ENCODE measurements around the gene PAAF1. TPM values are rescaled to one million over a fixed set of nuclear protein-coding genes. Genes with fewer than 3 reads are reported as not detected.

The PAAF1 gene
- total RNA-seq, 1 experiment from 2014 or later, result 13.3 TPM

GRCh38 chr11:73921180-73921579 is 44.4 kb downstream of the PAAF1 start:
- Histone ChIP-seq H3K27me3 (ENCODE audit: low read length) (no peaks in the 10 kb centered on the region), H3K27ac (ENCODE audit: low read length) (no peak overlapping the region), H3K9me2 (replicated peaks; ENCODE audit: low read length) (no peaks in the 10 kb centered on the region), H3K4me3 (ENCODE audit: low read length) (no peak overlapping the region), H3K79me2 (ENCODE audit: low read length) (no peaks in the 10 kb centered on the region), H3K4me1 (ENCODE audit: insufficient read depth, low read length) (peaks cover 3% of the 10 kb centered on the region; the same call in 1 of the 2 replicates), H3F3A (ENCODE audit: low read length, unreplicated experiment) (peaks cover 3% of the 10 kb centered on the region), H3K9me3 (ENCODE audit: low read length) (no peaks in the 10 kb centered on the region), H3K36me3 (ENCODE audit: low read depth, low read length) (peaks cover 10% of the 10 kb centered on the region; the same call in 1 of the 2 replicates), H3K4me2 (ENCODE audit: low read length) (no peak overlapping the region), H3K9ac (ENCODE audit: low read length) (no peak overlapping the region), H2AFZ (ENCODE audit: low read length) (no peak overlapping the region), H4K20me1 (ENCODE audit: low read length) (no peaks in the 10 kb centered on the region)
- POLR2A ChIA-PET (ENCODE audit: unreplicated experiment), result interaction anchor here (0.6 kb wide), 1 partner anchor 43 kb away, joined by 4 read pairs; no protein-coding TSS in a partner anchor
- CTCF ChIA-PET, result no interaction called here
- DNase-seq (no peak), ATAC-seq (no peak)
- no peak for TF ChIP-seq CTCF (conservative IDR thresholded peaks at IDR 0.05; ENCODE audit: low read depth, low read length)
- no peak for TF ChIP-seq EZH2phosphoT487 (IDR thresholded peaks at IDR 0.05; ENCODE audit: borderline replicate concordance, low read length)
- no peak for TF ChIP-seq EZH2 (IDR thresholded peaks at IDR 0.05; ENCODE audit: low read length, unreplicated experiment)
- no TSS peak for BruUV-seq (replicated peaks)
- intact Hi-C loops (cut with micrococcal nuclease), result no loop called here

DNA sequence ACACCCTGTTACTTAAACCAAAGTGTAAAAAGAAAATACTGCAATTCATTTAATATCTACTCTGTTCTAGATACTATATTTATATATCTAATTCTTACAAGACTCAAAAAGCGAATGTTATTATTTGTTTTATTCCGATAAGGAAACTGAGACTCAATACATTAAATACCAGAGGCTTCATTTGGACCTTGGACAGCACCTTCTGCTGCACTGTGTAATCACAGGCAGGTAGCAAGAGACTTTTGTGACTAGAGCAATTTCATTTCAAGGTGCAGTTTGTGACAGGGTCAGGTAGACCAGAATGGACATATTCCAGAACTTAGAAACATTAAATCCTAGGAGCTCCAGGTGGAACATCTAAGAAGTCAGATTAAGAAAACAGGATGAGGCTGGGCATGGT is 52.6 kb downstream of the PAAF1 start:
- Histone ChIP-seq H3K4me2 (ENCODE audit: low read length) (no peak overlapping the region), H3K9ac (ENCODE audit: low read length) (no peak overlapping the region), H3F3A (ENCODE audit: low read length, unreplicated experiment) (no peaks in the 10 kb centered on the region), H3K4me1 (ENCODE audit: insufficient read depth, low read length) (peaks cover 20% of the 10 kb centered on the region), H3K27me3 (ENCODE audit: low read length) (no peaks in the 10 kb centered on the region), H2AFZ (ENCODE audit: low read length) (no peak overlapping the region), H3K79me2 (ENCODE audit: low read length) (no peaks in the 10 kb centered on the region), H3K4me3 (ENCODE audit: low read length) (no peak overlapping the region), H4K20me1 (ENCODE audit: low read length) (no peaks in the 10 kb centered on the region), H3K9me3 (ENCODE audit: low read length) (no peaks in the 10 kb centered on the region), H3K36me3 (ENCODE audit: low read depth, low read length) (peaks cover 15% of the 10 kb centered on the region), H3K9me2 (replicated peaks; ENCODE audit: low read length) (no peaks in the 10 kb centered on the region), H3K27ac (ENCODE audit: low read length) (no peak overlapping the region)
- no TSS peak for BruUV-seq (replicated peaks)
- DNase-seq (no peak), ATAC-seq (no peak)
- intact Hi-C loops (cut with micrococcal nuclease), result no loop called here
- ChIA-PET POLR2A (ENCODE audit: unreplicated experiment) (no interaction called here), CTCF (no interaction called here)
- TF ChIP-seq CTCF (conservative IDR thresholded peaks at IDR 0.05; ENCODE audit: low read depth, low read length) (no peak), EZH2 (IDR thresholded peaks at IDR 0.05; ENCODE audit: low read length, unreplicated experiment) (no peak), EZH2phosphoT487 (IDR thresholded peaks at IDR 0.05; ENCODE audit: borderline replicate concordance, low read length) (no peak)

GRCh38 chr11:73931039-73931645 is 54.3 kb downstream of the PAAF1 start:
- no peaks in the 10 kb centered on the region for H3K9me3 ChIP-seq (ENCODE audit: low read length)
- DNase-seq (peak; percentile 85), ATAC-seq (peak; percentile 75)
- H3K9ac ChIP-seq (ENCODE audit: low read length), result no peak overlapping the region
- H3F3A ChIP-seq (ENCODE audit: low read length, unreplicated experiment), result no peaks in the 10 kb centered on the region
- intact Hi-C loops (cut with micrococcal nuclease), result loop anchor here (10.0 kb wide), 1 partner anchor 166 kb away; the partner anchor contains the start of gene RAB6A
- ChIA-PET POLR2A (ENCODE audit: unreplicated experiment) (interaction anchor here (0.6 kb wide), 1 partner anchor 19 kb away, joined by 21 read pairs; no protein-coding TSS in a partner anchor), CTCF (interaction anchor here (0.5 to 1.2 kb wide), 12 partner anchors 14 to 347 kb away, joined by 3 to 13 read pairs (median 4); partner anchors contain the start of genes MRPL48, RAB6A and UCP2)
- peaks cover 20% of the 10 kb centered on the region for H3K4me1 ChIP-seq (ENCODE audit: insufficient read depth, low read length)
- H3K27ac ChIP-seq (ENCODE audit: low read length), result peak overlapping the region; percentile 40
- no peaks in the 10 kb centered on the region for H3K79me2 ChIP-seq (ENCODE audit: low read length)
- no peaks in the 10 kb centered on the region for H3K27me3 ChIP-seq (ENCODE audit: low read length)
- H2AFZ ChIP-seq (ENCODE audit: low read length), result no peak overlapping the region
- BruUV-seq (replicated peaks), result no TSS peak
- no peak overlapping the region for H3K4me2 ChIP-seq (ENCODE audit: low read length)
- TF ChIP-seq CTCF (conservative IDR thresholded peaks at IDR 0.05; ENCODE audit: low read depth, low read length) (peak; percentile 76), EZH2 (IDR thresholded peaks at IDR 0.05; ENCODE audit: low read length, unreplicated experiment) (no peak)
- H3K4me3 ChIP-seq (ENCODE audit: low read length), result no peak overlapping the region
- peaks cover 12% of the 10 kb centered on the region for H3K36me3 ChIP-seq (ENCODE audit: low read depth, low read length)
- H3K9me2 ChIP-seq (replicated peaks; ENCODE audit: low read length), result no peaks in the 10 kb centered on the region
- H4K20me1 ChIP-seq (ENCODE audit: low read length), result no peaks in the 10 kb centered on the region
